HTERT RPE-1 (cell line): ENCODE results near the gene RNF113B.

ENCODE experiments used
- in situ Hi-C: fragments of 300-500 bp; cut with MboI; formaldehyde crosslinking; loops from 4 replicates; pipeline ENCODE4 v1.14.3; 2020; ENCODE audit warnings: low sequenced_read_pairs

Gene RNF113B

DNA sequence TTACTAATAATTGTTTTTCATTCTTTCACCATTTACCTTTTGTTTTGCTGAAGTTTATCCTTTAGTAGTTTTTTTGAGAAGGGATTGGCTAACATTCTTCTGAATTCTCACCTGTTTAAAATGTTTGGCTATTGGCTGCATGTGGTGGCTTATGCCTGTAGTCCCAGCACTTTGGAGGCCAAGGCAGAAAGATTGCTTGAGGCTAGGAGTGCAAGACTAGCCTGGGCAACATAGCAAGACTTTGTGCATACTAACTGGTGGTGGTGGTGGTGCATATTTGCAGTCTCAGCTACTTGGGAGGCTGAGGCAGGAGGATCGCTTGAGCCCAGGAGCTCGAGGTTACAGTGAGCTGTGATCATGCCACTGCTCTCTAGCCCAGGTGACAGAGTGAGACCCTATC lies 27.5 kb upstream of the RNF113B start:
- in situ Hi-C loops = no loop called here

DNA sequence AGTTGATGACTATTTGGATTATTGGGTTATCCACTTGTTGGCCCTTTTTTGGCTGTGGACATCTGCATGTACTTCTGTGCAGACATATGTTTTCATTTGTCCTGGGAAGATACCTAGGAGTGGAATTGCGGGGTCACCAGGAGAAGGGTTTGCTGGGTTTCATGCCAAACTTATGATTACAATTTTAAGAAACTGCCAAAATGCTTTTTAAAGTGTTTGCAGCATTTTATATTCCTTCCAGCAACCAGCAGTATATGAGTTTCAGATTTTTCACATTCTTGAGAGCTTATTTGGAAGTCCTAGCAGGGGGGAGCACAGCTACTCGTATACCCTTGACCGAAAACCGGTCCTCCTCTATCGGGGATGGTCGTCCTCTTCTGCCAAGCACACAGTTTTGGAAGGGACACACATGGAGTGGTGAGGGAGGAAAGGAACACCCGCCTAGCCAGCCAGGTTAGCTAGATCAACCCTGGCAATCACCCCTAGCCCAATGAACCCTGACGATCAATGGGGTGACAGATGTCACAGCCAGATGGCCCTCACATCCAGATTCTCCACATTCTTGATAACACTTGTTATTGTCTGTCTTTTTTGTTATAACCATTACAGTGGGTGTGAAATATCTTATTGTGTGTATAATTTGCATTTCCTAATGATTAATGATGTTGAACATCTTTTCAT lies 26.7 kb upstream of the RNF113B start:
- in situ Hi-C loops = no loop called here

GRCh38 chr13:98201984-98202383 lies 24.9 kb upstream of the RNF113B start:
- in situ Hi-C loops = no loop called here

- in situ Hi-C loops = no loop called here
These were observed 24.1 kb upstream of the RNF113B start for GRCh38 chr13:98201189-98201588.

DNA sequence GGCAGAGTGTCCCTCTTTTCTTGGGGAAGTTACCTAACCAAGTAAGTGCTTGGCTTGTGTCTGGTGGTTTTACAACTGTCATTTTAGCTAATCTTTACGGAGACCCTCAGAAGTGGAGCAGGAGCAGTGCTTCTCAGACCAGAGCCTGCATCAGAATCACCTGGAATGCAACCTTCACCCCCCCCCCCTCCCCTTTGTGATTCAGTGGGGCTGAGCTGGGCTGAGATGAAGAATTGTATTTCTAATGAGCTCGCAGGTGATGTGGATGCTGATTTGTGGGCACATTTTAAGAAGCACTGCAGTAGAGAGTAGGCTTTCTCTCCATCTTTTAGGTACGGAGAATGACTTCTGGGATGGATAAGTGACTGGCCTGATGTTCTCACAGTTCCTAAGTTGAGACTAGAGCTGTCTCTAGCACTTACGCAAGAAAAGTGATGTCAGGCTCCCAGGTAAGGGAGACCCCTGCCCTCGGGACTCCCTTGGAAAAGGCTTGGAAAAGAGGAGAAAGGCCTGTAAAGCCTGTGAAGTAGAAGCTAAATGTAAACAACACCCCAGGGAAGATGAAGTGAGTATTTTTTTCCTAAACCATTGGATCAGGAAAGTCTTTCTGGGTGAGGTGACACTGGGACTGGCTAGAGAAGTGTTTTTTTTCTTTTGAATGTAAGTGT lies 23.3 kb upstream of the RNF113B start:
- in situ Hi-C loops = no loop called here

DNA sequence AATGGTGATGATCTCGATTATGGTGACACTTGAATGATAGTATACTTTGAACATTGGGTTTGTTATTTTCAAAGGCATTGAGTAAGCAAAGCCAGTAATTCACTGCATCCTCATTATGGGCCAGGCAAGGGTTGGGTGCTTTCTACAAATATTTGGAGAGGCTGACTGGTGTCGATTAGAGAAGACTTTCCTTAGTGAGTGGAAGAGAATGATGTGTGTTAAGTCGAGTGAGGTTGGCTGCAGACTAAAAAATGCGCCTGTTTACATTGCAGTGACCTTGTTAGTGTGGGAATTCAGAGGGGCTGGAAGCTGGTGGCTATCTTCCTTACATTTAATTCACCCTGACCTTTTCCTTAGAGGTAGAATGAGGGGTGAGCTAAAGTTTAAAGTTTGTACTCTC lies 22.4 kb upstream of the RNF113B start:
- in situ Hi-C loops = no loop called here

GRCh38 chr13:98198683-98199082 lies 21.6 kb upstream of the RNF113B start:
- in situ Hi-C loops = no loop called here

DNA sequence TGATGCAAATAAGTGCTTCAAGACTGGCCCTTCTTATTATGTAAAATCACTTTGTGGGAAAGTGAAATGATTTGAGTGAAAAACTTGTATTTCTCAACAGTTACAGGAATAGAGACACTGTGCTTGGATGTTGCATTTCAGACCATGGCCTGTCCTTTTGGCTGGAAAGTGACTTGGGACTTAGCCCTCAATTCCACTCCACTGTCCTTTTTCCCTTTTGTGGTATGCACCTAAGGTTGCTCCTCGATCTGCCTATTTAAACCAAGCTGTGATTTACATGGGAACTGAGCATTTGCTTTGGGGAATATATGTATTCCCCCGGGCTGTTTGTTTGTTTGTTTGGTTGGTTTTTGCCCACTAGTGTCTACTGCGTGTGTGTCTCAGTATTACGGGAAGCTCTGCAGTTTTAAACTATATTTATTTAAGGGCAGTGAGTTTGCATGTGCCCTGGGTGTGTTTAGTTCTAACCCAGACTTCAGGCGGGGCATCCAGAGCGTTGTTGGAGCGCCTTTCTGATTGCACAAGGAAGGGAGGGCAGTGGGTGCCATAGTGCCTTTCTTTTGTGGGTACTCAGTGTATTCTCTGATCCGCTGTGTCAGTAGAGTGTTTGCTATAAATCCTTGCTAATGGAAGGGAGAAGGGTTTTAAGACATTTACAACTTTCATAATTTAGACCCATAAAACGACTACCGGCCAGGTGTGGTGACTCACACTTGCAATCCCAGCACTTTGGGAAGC lies 18.2 kb upstream of the RNF113B start:
- in situ Hi-C loops = no loop called here

- in situ Hi-C loops = no loop called here
These were observed 14.9 kb upstream of the RNF113B start for GRCh38 chr13:98192008-98192407.

- in situ Hi-C loops = no loop called here
These were observed 13.9 kb upstream of the RNF113B start for GRCh38 chr13:98190889-98191444.

- in situ Hi-C loops = no loop called here
These were observed 12.9 kb upstream of the RNF113B start for GRCh38 chr13:98189841-98190505.

- in situ Hi-C loops = no loop called here
These were observed 11.6 kb upstream of the RNF113B start for GRCh38 chr13:98188544-98189166.

- in situ Hi-C loops = no loop called here
These were observed 10.8 kb upstream of the RNF113B start for GRCh38 chr13:98187965-98188261.

GRCh38 chr13:98187155-98187964 lies 10.3 kb upstream of the RNF113B start:
- in situ Hi-C loops = no loop called here

GRCh38 chr13:98184792-98185191 lies 7.7 kb upstream of the RNF113B start:
- in situ Hi-C loops = no loop called here

- in situ Hi-C loops = no loop called here
These were observed 5.5 kb upstream of the RNF113B start for GRCh38 chr13:98182589-98182988.

- in situ Hi-C loops = no loop called here
These were observed 5.1 kb upstream of the RNF113B start for GRCh38 chr13:98182153-98182552.

DNA sequence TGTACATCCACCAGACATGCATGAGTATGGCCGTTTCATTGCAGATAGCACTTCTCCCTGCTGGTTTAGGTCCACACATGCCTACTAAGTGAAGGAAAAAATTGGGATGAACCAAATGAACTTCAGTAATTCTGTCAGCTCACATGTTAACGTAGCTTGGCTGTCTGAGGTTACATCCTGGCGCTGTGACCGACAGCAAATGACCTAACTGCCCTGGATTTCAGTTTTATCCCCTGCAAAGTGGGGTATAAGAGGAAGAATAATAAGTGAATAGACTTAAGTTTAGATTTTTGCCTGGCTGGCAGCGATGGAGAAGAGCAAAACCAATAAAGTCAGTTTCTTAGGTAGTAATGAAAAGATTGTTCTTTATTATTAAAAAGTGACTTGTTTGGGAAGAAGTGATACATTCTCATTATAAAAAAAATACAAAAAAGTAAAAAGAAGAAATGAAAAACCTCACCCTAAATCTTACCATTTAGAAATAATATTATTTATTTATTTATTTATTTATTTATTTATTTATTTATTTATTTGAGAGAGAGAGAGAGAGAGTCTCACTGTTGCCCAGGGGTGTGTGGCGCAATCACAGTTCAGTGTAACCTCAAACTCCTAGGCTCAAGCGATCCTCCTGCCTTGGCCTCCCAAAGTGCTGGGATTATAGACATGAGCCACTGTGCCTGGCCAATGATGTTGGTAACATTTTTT lies 4.2 kb upstream of the RNF113B start:
- in situ Hi-C loops = no loop called here

GRCh38 chr13:98180092-98180491 lies 3.0 kb upstream of the RNF113B start:
- in situ Hi-C loops = no loop called here

- in situ Hi-C loops = no loop called here
These were observed 1.2 kb downstream of the RNF113B start for GRCh38 chr13:98175823-98176222.
